ENCODE measurements around the gene MSMB.

DNA sequence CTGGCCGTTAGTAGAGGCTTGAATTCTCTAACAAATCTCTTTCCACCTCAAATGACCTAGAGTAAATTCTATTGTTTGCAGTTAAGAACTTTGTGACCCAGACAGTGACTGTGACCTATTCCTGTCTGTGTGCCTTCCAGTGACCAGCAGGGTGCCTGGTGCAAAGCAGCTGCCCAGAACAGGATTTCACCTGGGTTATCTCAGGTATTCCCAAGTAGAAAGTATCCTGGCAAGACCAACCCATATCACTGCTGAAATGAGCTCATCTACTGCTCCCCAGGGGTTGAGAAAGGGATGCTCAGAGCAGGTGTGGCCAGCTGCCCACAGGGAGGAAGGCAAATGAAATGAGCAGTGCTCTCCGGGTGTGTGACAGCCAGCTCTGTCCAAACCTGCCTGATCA lies 2.1 kb upstream of the MSMB start:
- TF ChIP-seq TAF1 (IDR thresholded peaks at IDR 0.05; ENCODE audit: borderline replicate concordance, insufficient read depth, low read length) (no peak), POLR2AphosphoS5 (IDR thresholded peaks at IDR 0.05; ENCODE audit: low read depth, low read length) (no peak)
- TF ChIP-seq, protein P1, sequence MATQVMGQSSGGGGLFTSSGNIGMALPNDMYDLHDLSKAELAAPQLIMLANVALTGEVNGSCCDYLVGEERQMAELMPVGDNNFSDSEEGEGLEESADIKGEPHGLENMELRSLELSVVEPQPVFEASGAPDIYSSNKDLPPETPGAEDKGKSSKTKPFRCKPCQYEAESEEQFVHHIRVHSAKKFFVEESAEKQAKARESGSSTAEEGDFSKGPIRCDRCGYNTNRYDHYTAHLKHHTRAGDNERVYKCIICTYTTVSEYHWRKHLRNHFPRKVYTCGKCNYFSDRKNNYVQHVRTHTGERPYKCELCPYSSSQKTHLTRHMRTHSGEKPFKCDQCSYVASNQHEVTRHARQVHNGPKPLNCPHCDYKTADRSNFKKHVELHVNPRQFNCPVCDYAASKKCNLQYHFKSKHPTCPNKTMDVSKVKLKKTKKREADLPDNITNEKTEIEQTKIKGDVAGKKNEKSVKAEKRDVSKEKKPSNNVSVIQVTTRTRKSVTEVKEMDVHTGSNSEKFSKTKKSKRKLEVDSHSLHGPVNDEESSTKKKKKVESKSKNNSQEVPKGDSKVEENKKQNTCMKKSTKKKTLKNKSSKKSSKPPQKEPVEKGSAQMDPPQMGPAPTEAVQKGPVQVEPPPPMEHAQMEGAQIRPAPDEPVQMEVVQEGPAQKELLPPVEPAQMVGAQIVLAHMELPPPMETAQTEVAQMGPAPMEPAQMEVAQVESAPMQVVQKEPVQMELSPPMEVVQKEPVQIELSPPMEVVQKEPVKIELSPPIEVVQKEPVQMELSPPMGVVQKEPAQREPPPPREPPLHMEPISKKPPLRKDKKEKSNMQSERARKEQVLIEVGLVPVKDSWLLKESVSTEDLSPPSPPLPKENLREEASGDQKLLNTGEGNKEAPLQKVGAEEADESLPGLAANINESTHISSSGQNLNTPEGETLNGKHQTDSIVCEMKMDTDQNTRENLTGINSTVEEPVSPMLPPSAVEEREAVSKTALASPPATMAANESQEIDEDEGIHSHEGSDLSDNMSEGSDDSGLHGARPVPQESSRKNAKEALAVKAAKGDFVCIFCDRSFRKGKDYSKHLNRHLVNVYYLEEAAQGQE (IDR thresholded peaks at IDR 0.05; ENCODE audit: insufficient read depth in 1 of 2, low read depth in 2 of 2, low read length in 2 of 2): no peak
